OCI-LY7 (cell line): ENCODE results near the gene TNKS2. TPM values are rescaled to one million over a fixed set of nuclear protein-coding genes. Genes with fewer than 3 reads are reported as not detected.
A peak's percentile ranks its signal among the peaks of the same experiment; 100 is the strongest.

Experiments
- BruUV-seq: library from RNA; stranded (reverse); fragments of 400-500 nt; replicated peaks from 2 replicates; lab custom pipeline; 2021; lab: Mats Ljungman, UMichigan
- CTCF ChIA-PET: fragments of 300-600 bp; sonication (Branson Sonifier 250); formaldehyde crosslinking; loops from one replicate; lab custom pipeline; 2022; ENCODE audit warnings: antibody characterized with exemption; ENCODE audit not compliant: unreplicated experiment; lab: Charles Lee
- POLR2A ChIA-PET: fragments of 300-600 bp; sonication (Branson Sonifier 250); formaldehyde crosslinking; loops from one replicate; lab custom pipeline; 2022; ENCODE audit warnings: antibody characterized with exemption; lab: Charles Lee
- DNase-seq: peaks from one replicate; pipeline ENCODE4 v3.0.0-alpha.2; 2015; ENCODE audit warnings: low spot score
- H2AFZ ChIP-seq: fragments of 200-600 bp; sonication (generic), shearing (Covaris generic); 2 replicates; pipeline ENCODE4 v1.6.1; 2014; ENCODE audit warnings: mild to moderate bottlenecking, antibody characterized with exemption, low read length, moderate library complexity
- H3K27ac ChIP-seq: fragments of 200-600 bp; sonication (generic); 2 replicates; pipeline ENCODE4 v1.5.1; 2014; ENCODE audit warnings: mixed run types, low read depth, mild to moderate bottlenecking, moderate library complexity, low read length, inconsistent platforms; ENCODE audit not compliant: poor library complexity, severe bottlenecking
- H3K36me3 ChIP-seq: fragments of 200-600 bp; sonication (generic); 2 replicates; pipeline ENCODE4 v1.6.1; 2014; ENCODE audit warnings: mild to moderate bottlenecking, antibody characterized with exemption, low read length, moderate library complexity, mixed read lengths; ENCODE audit not compliant: insufficient read depth
- H3K4me1 ChIP-seq: fragments of 200-600 bp; sonication (generic); 2 replicates; pipeline ENCODE4 v1.5.1; 2014; ENCODE audit warnings: mild to moderate bottlenecking, low read length; ENCODE audit not compliant: insufficient read depth, poor library complexity, severe bottlenecking
- H3K4me2 ChIP-seq: fragments of 200-600 bp; sonication (generic); 2 replicates; pipeline ENCODE4 v1.6.1; 2014; ENCODE audit warnings: mild to moderate bottlenecking, low read length
- H3K4me3 ChIP-seq: fragments of 200-600 bp; sonication (generic); 2 replicates; pipeline ENCODE4 v1.5.1; 2014; ENCODE audit warnings: mild to moderate bottlenecking, low read depth, low read length; ENCODE audit not compliant: poor library complexity, severe bottlenecking
- H3K79me2 ChIP-seq: fragments of 200-600 bp; sonication (generic); 2 replicates; pipeline ENCODE4 v1.6.1; 2016; ENCODE audit warnings: low read depth, mild to moderate bottlenecking, low read length, moderate library complexity, mixed read lengths; ENCODE audit not compliant: insufficient read depth
- H3K9me2 ChIP-seq: fragments of 200-600 bp; sonication (generic); 2 replicates; pipeline ENCODE4 v1.6.1; 2016; ENCODE audit warnings: mild to moderate bottlenecking, low read length, mixed read lengths; ENCODE audit not compliant: insufficient read depth
- H3K9me3 ChIP-seq: fragments of 200-600 bp; sonication (generic); 2 replicates; pipeline ENCODE4 v1.6.1; 2014; ENCODE audit warnings: mild to moderate bottlenecking, mixed run types, low read length, mixed read lengths
- H4K20me1 ChIP-seq: fragments of 200-600 bp; sonication (generic); 2 replicates; pipeline ENCODE4 v1.6.1; 2014; ENCODE audit warnings: mild to moderate bottlenecking, antibody characterized with exemption, low read length, moderate library complexity, mixed read lengths; ENCODE audit not compliant: insufficient read depth
- EZH2phosphoT487 ChIP-seq: fragments of 200-600 bp; sonication (generic); IDR thresholded peaks from 2 replicates; pipeline ENCODE4 v1.6.1; 2018; ENCODE audit warnings: low read depth, borderline replicate concordance, mild to moderate bottlenecking, mixed run types, antibody characterized with exemption, low read length, moderate library complexity, mixed read lengths
- intact Hi-C: fragments of 100-400 bp; cut with micrococcal nuclease; formaldehyde crosslinking; loops from one replicate; pipeline ENCODE4 v1.10.0; 2022; ENCODE audit not compliant: unreplicated experiment
- total RNA-seq, 2 experiments: library from RNA; depleted of rRNA in 1 of 2; stranded (reverse); fragments of >200 nt in 1 of 2; shearing (Covaris generic) in 1 of 2; gene quantifications; 2 replicates each; pipeline ENCODE4 v1.2.3, GENCODE V29; 2014 to 2022
- TF ChIP-seq, protein P1 (sequence below): fragments of 200-600 bp; sonication (generic); conservative IDR thresholded peaks from 2 replicates; pipeline ENCODE4 v1.5.1; 2014; ENCODE audit warnings: mild to moderate bottlenecking, antibody characterized with exemption, low read length, moderate library complexity, mixed read lengths

The TNKS2 gene
- total RNA-seq, 2 experiments from 2014 or later: 20.0 to 31.3 TPM

DNA sequence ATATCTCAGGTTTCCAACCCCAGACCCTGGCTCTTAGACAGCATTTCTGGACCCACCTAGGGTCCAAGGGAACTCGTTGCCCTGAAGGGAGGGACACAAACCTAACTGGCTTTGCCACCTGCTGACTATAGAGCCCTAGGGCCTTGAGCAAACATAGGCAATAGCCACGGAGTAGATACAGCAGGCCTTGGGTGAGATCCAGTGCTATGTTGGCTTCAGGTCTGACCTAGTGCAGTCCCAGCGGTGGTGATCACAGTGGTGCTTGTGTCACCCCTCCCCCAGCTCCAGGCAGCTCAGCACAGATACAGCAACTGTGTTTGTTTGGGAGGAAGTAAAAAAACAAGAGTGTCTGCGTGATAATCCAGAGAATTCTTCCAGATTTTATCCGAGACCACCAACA lies 9.7 kb upstream of the TNKS2 start:
- Histone ChIP-seq H3K9me2 (no peaks in the 10 kb centered on the region), H3K27ac (no peak overlapping the region), H3K9me3 (no peaks in the 10 kb centered on the region), H3K4me2 (no peak overlapping the region), H4K20me1 (no peaks in the 10 kb centered on the region), H3K4me1 (no peaks in the 10 kb centered on the region), H2AFZ (no peak overlapping the region), H3K36me3 (no peaks in the 10 kb centered on the region), H3K79me2 (no peaks in the 10 kb centered on the region), H3K4me3 (no peak overlapping the region)
- CTCF ChIA-PET: no interaction called here
- intact Hi-C loops: no loop called here
- POLR2A ChIA-PET: no interaction called here
- BruUV-seq: no TSS peak
- DNase-seq: no peak
- no peak for TF ChIP-seq EZH2phosphoT487
- TF ChIP-seq, protein P1, sequence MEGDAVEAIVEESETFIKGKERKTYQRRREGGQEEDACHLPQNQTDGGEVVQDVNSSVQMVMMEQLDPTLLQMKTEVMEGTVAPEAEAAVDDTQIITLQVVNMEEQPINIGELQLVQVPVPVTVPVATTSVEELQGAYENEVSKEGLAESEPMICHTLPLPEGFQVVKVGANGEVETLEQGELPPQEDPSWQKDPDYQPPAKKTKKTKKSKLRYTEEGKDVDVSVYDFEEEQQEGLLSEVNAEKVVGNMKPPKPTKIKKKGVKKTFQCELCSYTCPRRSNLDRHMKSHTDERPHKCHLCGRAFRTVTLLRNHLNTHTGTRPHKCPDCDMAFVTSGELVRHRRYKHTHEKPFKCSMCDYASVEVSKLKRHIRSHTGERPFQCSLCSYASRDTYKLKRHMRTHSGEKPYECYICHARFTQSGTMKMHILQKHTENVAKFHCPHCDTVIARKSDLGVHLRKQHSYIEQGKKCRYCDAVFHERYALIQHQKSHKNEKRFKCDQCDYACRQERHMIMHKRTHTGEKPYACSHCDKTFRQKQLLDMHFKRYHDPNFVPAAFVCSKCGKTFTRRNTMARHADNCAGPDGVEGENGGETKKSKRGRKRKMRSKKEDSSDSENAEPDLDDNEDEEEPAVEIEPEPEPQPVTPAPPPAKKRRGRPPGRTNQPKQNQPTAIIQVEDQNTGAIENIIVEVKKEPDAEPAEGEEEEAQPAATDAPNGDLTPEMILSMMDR: no peak

DNA sequence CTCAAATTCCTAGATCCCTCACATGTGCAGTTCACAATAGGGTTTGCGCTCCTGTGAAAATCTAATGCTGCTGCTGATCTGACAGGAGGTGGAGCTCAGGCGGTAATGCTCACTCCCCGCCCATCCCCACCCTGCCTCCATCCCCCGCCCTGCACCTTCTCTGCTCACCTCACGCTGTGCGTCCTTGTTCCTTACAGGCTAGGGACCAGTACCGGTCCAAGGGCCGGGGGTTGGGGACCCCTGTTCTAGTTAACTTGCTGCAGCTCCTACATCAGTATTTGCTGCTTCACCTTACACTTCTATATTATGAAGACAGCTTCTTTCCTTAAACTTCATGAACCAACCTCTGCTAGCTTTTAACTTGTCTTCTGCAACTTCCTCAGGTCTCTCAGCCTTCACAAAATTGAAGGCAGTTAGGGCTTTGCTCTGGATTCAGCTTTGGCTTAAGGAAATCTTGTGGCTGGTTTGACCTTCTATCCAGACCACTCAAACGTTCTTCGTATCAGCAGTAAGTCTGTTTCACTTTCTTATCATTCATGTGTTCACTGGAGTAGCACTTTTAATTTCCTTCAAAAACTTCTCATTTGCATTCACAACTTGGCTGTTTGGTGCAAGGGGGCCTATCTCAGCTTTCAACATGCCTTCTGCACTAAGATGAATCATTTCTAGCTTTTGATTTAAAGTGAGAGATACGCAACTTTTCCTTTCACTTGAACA lies 1.7 kb upstream of the TNKS2 start:
- Histone ChIP-seq H3K79me2 (peaks cover 40% of the 10 kb centered on the region), H3K4me2 (peak overlapping the region; percentile 96), H3K27ac (peak overlapping the region; percentile 84), H4K20me1 (peaks cover 24% of the 10 kb centered on the region), H2AFZ (peak overlapping the region; percentile 91), H3K4me1 (peaks cover 33% of the 10 kb centered on the region), H3K9me3 (no peaks in the 10 kb centered on the region), H3K36me3 (peaks cover 19% of the 10 kb centered on the region), H3K9me2 (no peaks in the 10 kb centered on the region), H3K4me3 (peak overlapping the region; percentile 85)
- TF ChIP-seq, protein P1: no peak
- TF ChIP-seq EZH2phosphoT487: no peak
- DNase-seq: peak; percentile 65
- POLR2A ChIA-PET: interaction anchor here (0.6 to 1.6 kb wide), 18 partner anchors 9 to 956 kb away, joined by 3 to 11 read pairs (median 4); partner anchors contain the start of gene BTAF1
- CTCF ChIA-PET: no interaction called here
- intact Hi-C loops: loop anchor here (1.0 to 10.0 kb wide), 5 partner anchors 112 to 922 kb away; partner anchors contain the start of gene RPP30
- BruUV-seq: no TSS peak
